GM21423 (cell line): ENCODE data around the gene CBR1.

Experiments used
- ATAC-seq: cut with Tn5 transposase; IDR thresholded peaks from one replicate; pipeline ENCODE4 v1.9.1; 2021; ENCODE audit warnings: mild to moderate bottlenecking, moderate library complexity; ENCODE audit not compliant: unreplicated experiment

CBR1 gene

GRCh38 chr21:36069713-36070583, at the start of gene CBR1:
CBR1 (plus strand) TSS chr21:36070024; CDS start chr21:36070116, 92 bp downstream.
- ATAC-seq, result peak; percentile 95

- peak; percentile 72 for ATAC-seq
Measured at GRCh38 chr21:36021251-36021837, 48.5 kb upstream of the CBR1 start.

GRCh38 chr21:36022427-36023091, 47.3 kb upstream of the CBR1 start:
- no peak for ATAC-seq

- ATAC-seq, result no peak
Measured at GRCh38 chr21:36023092-36023480, 46.7 kb upstream of the CBR1 start.

- no peak for ATAC-seq
Measured at GRCh38 chr21:36024782-36025181, 45.0 kb upstream of the CBR1 start.

- no peak for ATAC-seq
Measured at GRCh38 chr21:36027347-36027746, 42.5 kb upstream of the CBR1 start.

- ATAC-seq, result peak; percentile 52
Measured at GRCh38 chr21:36028127-36029069, 41.4 kb upstream of the CBR1 start.

DNA sequence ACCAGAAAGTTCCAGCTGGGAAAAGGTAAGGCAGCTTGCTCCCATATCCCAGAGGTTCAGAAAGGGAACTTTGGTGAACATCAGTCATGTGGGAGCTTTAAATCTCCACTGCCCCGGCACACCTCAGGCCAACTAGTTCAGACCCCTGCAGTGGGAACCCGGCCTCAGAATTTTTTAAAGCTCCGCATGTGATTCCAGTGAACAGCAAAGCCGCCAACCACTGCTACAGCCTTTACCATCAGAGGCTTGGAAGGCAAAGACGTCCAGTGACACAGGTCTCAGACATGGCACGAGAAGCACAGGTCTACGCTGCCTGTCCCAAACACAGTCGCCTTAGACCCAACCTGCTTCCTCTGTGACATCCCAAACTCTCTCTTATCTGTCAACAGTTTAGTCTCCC, 40.5 kb upstream of the CBR1 start:
- no peak for ATAC-seq

- ATAC-seq, result no peak
Measured at GRCh38 chr21:36030581-36031189, 39.1 kb upstream of the CBR1 start.

GRCh38 chr21:36032647-36033406, 37.0 kb upstream of the CBR1 start:
- ATAC-seq, result no peak

GRCh38 chr21:36034211-36034913, 35.5 kb upstream of the CBR1 start:
- ATAC-seq, result no peak

GRCh38 chr21:36035381-36035791, 34.4 kb upstream of the CBR1 start:
- no peak for ATAC-seq

DNA sequence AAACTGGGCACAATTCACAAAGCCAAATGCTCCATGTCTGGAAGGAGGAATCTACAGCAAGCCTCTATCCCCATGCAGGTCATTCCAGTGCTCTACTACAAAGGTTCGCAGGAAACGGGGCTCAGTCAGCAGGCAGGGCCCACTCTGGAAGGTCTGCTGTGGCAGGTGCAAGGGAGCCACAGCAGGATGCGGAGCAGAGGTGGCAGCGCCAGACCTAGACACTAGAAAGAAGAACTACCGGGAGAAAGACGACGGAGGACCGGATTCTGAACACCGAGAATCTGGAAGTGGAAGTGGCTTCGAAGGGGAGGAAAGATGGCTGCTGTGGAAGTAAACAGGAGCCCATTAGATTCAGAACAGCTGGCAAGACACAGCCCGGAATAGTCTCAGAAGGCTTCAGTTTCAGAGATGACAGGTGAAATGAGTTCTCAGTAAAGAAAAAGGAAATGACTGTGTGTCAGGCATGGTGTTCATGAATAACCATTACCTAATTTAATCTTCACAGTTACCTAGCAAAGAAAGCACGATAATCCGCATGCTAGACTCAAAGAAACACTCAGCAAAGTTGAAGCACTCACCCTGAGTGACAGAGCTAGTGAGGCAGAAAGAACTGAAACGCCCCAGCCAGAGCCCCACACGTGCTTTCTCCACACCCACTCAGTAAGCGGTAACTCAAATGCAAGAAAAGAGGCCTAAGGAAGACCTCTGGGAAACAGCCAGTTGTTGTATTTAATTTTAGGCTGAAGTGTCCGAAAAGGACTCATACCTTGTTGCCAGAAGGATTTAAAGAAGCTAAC, 30.9 kb upstream of the CBR1 start:
- ATAC-seq, result no peak

- no peak for ATAC-seq
Measured at GRCh38 chr21:36039861-36040260, 30.0 kb upstream of the CBR1 start.

DNA sequence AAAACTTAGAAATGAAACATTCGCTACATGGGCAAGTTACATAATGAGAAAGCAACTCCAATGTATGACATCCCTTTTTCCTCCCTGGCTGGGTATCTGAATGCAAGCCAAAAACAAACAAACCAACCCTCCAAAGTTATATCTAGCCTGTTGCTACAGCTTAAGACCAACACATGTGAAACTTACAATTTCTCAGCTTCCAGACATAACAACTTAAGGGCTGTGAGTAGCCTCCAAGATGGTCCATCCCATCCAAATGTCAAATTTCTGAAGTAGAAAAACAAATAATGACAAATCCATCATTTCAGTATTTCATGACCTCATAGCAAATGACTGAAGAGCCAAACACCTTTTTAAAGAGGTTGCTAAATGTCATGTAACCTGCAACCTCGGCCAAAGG, 29.4 kb upstream of the CBR1 start:
- ATAC-seq, result no peak

DNA sequence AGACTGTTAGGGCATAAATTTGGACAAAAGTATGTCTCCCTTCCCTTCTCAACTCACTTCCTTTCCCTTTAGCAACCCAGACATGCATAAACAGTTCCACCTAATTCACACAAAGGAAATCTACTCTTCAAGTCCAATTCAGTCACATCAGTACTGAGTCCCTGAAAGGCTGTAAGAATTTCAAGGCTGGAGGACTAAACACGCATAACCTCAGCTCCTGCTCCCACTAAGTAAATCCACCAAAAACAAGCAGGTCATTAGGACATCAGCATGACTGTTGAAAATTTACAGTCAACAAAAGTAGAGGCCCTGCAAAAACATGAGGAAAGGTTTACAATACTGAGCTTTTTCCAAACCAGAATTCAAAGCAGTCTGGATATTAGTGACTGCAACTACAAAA, 27.9 kb upstream of the CBR1 start:
- no peak for ATAC-seq

DNA sequence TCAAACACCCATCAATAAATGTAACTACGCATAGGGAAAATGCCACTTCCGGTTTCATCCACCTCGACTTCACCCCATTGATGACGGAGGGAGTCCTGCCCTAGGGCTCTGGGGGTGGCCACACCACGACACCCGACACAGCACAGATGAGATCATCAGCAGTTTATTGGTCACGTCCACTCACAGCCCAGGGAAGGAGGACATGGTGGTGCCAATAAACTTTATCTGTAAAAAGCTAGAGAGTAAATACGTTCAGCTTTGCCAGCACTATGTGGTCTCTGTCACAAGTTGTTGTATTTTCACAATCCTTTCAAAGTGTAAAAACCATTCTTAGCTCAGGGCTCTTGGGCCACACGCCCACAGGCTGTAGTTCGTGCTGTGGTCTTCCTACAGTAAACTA, 25.8 kb upstream of the CBR1 start:
- no peak for ATAC-seq

DNA sequence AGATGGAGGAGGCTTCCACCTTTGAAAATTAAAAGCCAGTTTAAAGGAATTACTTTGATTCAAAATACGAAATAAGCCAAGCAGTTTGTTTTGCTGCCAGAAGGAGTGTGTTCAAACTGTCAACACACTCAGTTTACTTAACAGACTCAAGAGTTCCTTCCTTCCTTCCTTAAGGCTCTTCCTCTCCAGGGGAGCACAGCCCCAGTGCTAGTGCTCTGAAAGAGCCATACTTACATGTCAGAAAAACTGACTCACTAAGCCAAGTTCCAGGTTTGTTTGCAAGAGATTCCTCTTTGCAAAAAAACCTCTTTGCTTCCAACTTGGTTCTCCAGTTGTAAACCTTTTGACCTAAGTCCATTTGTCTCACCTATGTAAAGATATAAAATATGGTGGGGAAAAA, 23.8 kb upstream of the CBR1 start:
- ATAC-seq, result no peak
